Lung (tissue), 12 donors: ENCODE data around the gene LRRC74A. TPM values are rescaled to one million over a fixed set of nuclear protein-coding genes. Genes with fewer than 3 reads are reported as not detected.

Source experiments
- ATAC-seq: fragments of 200-7000 bp; cut with Tn5 transposase; one replicate; pipeline ENCODE4 v1.9.1; 2020; ENCODE audit warnings: moderate number of reproducible peaks; ENCODE audit not compliant: insufficient read depth, low FRiP score
- DNase-seq, 3 donors: peaks; one replicate each; pipeline ENCODE4 v3.0.0-alpha.2; 2013 to 2017
- H3K27ac ChIP-seq, 2 donors: one replicate each; pipeline ENCODE4 v1.5.1; 2013; ENCODE audit warnings: mild to moderate bottlenecking in 2 of 2, moderate library complexity in 2 of 2, control low read depth in 1 of 2, inconsistent platforms in 1 of 2, low read depth in 1 of 2, low read length in 1 of 2
- H3K27me3 ChIP-seq, 3 donors: one replicate each; pipeline ENCODE4 v1.5.1; 2013; ENCODE audit warnings: low read length in 2 of 3; ENCODE audit not compliant: control insufficient read depth in 3 of 3, insufficient read depth in 3 of 3
- H3K36me3 ChIP-seq, 4 donors: one replicate each; pipeline ENCODE4 v1.5.1; 2013; ENCODE audit warnings: low read length in 4 of 4, mild to moderate bottlenecking in 1 of 4, moderate library complexity in 1 of 4; ENCODE audit not compliant: control insufficient read depth in 4 of 4, insufficient read depth in 4 of 4
- H3K4me1 ChIP-seq, 5 donors: one replicate each; pipeline ENCODE4 v1.5.1; 2013; ENCODE audit warnings: low read length in 5 of 5, mild to moderate bottlenecking in 2 of 5, moderate library complexity in 1 of 5; ENCODE audit not compliant: control insufficient read depth in 5 of 5, insufficient read depth in 5 of 5
- H3K4me3 ChIP-seq: one replicate; pipeline ENCODE4 v1.5.1; 2013; ENCODE audit warnings: mild to moderate bottlenecking, control low read depth, moderate library complexity
- H3K9ac ChIP-seq, 2 donors: one replicate each; pipeline ENCODE4 v1.5.1; 2013; ENCODE audit warnings: low read length in 2 of 2, control low read depth in 1 of 2; ENCODE audit not compliant: insufficient read depth in 1 of 2
- H3K9me3 ChIP-seq, 4 donors: one replicate each; pipeline ENCODE4 v1.5.1; 2013; ENCODE audit warnings: low read length in 3 of 4, mild to moderate bottlenecking in 1 of 4, moderate library complexity in 1 of 4; ENCODE audit not compliant: control insufficient read depth in 4 of 4, insufficient read depth in 3 of 4
- CTCF ChIP-seq: IDR thresholded peaks from 2 replicates; pipeline ENCODE4 v1.5.1; 2012; ENCODE audit warnings: mild to moderate bottlenecking; ENCODE audit errors: control extremely low read depth, extremely low read depth
- WGBS, 2 donors: extraction: QIAGEN DNeasy Blood & Tissue Kit; methylation state at CpG; one replicate each; pipeline ENCODE4 v1.1.7; 2013; 5-methylcytosine and 5-hydroxymethylcytosine counted together
- polyA plus RNA-seq, 2 donors: library from polyadenylated mRNA; stranded (reverse); fragments of 200-250 nt; gene quantifications; one replicate each; pipeline ENCODE4 v1.2.1, GENCODE V29; 2013
- total RNA-seq, 2 donors: library from RNA; depleted of rRNA in 1 of 2; stranded (reverse); fragments of >200 nt in 1 of 2; gene quantifications; one replicate each; pipeline ENCODE4 v1.2.1, GENCODE V29; 2014 to 2021
- donor health status: control.
- donor health status: control.
- donor health status: Bipolar disorder and iron deficiency.
- donor health status: healthy.
- donor health status: DM: yes; HTN: yes; CAD: no.

The LRRC74A gene
- total and polyA plus RNA-seq, 4 donors = not detected

GRCh38 chr14:76829650-76830421 is 3.6 kb downstream of the LRRC74A start:
- H3K9ac ChIP-seq = no peak overlapping the region
- no peak for TF ChIP-seq CTCF
- H3K9me3 ChIP-seq = no peaks in the 10 kb centered on the region
- DNase-seq (peak; percentile 36 to 60 (median 47)), ATAC-seq (no peak)
- H3K27ac ChIP-seq = peak overlapping the region in 1 of 2 donors; percentile 42
- peaks cover 0 to 1% (median 0%) of the 10 kb centered on the region in 4 donors for H3K36me3 ChIP-seq
- 72 to 89% methylated on average over 7 of the region's 7 CpGs for WGBS, 2 donors
- H3K27me3 ChIP-seq = no peaks in the 10 kb centered on the region
- H3K4me1 ChIP-seq = no peaks in the 10 kb centered on the region
- no peak overlapping the region for H3K4me3 ChIP-seq

GRCh38 chr14:76830556-76830955 is 4.3 kb downstream of the LRRC74A start:
- Histone ChIP-seq H3K9me3 (no peaks in the 10 kb centered on the region), H3K27ac (no peak overlapping the region), H3K4me1 (no peaks in the 10 kb centered on the region), H3K27me3 (no peaks in the 10 kb centered on the region), H3K4me3 (no peak overlapping the region), H3K9ac (no peak overlapping the region), H3K36me3 (peaks cover 0 to 1% (median 0%) of the 10 kb centered on the region in 4 donors)
- TF ChIP-seq CTCF = no peak
- ATAC-seq (no peak), DNase-seq (no peak)
- WGBS, 2 donors = 95 to 96% methylated on average over 4 of the region's 4 CpGs

GRCh38 chr14:76832503-76832988 is 6.3 kb downstream of the LRRC74A start:
- ATAC-seq (no peak), DNase-seq (no peak)
- H3K27me3 ChIP-seq = no peaks in the 10 kb centered on the region
- 56 to 66% methylated on average over 1 of the region's 1 CpG for WGBS, 2 donors
- TF ChIP-seq CTCF = no peak
- H3K36me3 ChIP-seq = peaks cover 0 to 1% (median 0%) of the 10 kb centered on the region in 4 donors
- H3K4me1 ChIP-seq = peaks cover 0 to 2% (median 0%) of the 10 kb centered on the region in 5 donors
- no peaks in the 10 kb centered on the region for H3K9me3 ChIP-seq
- no peak overlapping the region for H3K9ac ChIP-seq
- H3K27ac ChIP-seq = peak overlapping the region in 1 of 2 donors; percentile 21
- no peak overlapping the region for H3K4me3 ChIP-seq
